ENCODE data around the gene ANKRD63.

ANKRD63 gene

GRCh38 chr15:40312370-40313158 lies 29.7 kb upstream of the ANKRD63 start:
- DNase-seq, result no peak

- no peak for DNase-seq
Observed at GRCh38 chr15:40310993-40311392, 28.1 kb upstream of the ANKRD63 start.

GRCh38 chr15:40310001-40310959 lies 27.4 kb upstream of the ANKRD63 start:
- no peak for DNase-seq

- no peak for DNase-seq
Observed at GRCh38 chr15:40309344-40309862, 26.5 kb upstream of the ANKRD63 start.

DNA sequence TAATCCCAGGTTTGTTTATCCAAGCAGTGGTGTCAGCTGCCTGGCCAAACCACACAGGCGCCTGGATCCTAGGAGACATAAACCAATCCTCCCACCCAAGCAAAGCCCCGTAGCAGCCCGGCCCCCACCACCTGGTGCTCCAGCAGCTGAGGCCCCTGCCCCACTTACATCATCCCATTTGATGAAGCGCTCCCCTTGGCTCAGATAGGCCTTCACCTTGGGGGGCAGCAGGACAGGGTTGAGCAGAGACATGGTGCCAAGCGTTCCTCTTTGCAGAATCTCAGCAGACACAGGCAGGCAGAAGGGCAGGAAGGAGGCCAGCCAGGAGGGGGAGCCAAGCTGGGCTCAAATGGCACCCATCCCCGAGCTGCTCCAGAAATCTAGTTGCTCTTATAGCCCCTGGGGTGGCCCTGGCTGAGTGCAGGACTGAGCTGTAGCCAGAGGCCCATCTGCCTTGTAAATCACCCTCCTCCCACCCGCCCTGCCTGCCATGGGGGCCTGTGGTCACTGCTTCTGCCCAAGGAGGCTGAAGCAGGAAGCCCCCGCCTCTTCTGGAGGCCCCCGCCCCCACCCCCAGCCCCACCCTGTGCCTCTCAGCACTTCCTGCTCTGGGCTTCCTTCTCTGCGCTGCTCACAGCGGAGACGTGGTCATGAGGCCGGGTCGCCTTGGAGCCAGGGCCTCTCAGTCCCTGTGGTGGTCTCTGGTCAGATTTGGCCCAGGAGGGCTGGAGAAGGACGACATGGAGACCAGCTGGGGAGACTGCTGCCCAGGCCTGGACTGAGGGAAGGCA lies 24.8 kb upstream of the ANKRD63 start, which contains the start of gene PLCB2:
Gene PLCB2, minus strand, starts transcription at position 515 of the 791 bp plus-strand sequence. Its CDS starts 263 bp downstream, at position 252.
- no peak for DNase-seq

DNA sequence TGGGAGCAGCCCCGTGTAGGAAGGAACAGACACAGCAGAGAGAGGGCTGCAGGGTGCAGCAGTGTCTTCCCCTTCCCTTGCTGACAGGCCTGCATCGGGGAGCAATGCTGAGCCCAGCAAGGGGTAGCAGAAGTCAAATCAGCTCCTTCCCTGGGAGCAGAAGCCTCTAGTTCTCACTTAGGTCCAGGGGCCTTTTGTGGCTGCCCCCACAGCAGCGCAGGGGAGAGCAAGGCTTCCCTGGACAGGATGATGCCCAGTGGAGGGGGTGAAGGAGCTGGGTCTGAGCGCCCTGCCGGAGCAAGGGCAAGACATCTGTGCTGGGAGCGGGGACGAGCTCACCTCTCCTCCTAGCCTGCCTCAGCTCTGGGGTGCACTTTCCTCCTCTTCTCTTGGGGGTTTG lies 24.0 kb upstream of the ANKRD63 start:
- no peak for DNase-seq

GRCh38 chr15:40306371-40306770 lies 23.5 kb upstream of the ANKRD63 start:
- no peak for DNase-seq

GRCh38 chr15:40305281-40305680 lies 22.4 kb upstream of the ANKRD63 start:
- DNase-seq, result no peak

DNA sequence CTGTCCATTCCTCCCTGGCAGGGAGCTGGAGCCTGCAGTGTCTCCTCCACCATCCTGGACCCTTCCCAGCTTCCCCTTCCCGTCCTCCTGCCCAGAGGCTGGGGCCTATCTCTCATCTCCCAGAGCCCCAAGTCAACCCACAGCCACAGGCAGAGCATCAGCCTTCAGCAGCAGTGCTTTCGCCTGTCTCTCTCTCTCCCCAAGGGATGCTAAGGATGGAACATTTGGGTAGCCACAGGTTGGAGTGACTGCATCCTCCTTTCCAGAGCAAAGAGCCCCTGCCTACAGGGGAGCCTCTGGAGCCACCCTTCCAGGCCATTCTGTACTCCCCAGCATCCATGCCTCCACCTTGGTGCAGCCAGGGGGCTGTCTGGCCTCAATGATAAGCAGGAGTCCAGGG lies 20.7 kb upstream of the ANKRD63 start:
- DNase-seq, result no peak

DNA sequence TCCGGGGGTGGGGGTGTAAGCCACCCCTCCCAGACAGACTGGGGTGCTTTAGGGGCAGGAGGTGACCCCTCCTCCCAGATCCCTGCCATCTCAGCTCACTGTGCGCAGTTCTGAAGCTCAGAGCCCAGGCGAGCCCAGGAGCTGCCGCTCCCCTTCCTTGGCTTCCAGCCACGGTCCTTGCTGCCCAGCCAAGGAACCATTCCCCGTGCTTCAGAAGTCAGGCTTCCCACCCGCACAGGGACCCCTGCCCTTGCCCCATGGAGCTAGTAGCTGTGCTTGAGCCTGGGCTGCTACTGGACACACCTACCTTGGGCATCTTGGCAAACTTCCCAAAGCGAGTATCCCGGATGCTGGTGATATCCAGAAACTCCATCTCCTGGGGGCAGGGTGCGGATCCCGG lies 20.1 kb upstream of the ANKRD63 start:
- no peak for DNase-seq

DNA sequence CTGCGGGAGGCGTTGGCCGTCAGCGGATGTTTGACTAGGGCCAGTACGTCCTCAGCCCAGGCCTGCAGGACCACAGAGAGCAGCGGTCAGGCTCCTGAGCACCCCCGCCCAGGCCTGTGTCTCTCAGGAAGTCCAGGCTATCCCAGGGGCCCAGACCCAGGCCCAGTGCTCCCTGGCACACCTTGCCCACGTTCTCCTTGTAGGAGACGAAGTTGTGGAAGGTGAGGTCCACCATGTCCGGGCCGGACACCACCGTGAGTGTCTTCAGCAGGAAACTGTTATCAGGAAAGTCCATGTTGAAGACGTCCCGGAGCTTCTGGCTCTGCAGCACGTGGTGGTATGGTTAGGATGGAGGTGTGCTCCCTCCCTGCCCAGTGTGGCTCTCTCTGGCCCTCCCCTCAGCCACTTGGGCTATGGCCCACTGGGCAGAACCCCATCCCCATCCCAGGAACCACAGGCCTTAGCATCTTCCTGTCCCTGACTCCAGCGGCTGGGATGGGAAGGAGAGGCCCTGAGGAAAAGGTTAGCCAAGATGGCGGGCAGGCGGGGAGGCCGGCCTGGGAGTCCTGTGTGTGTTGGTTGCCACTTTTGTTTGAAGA lies 19.5 kb upstream of the ANKRD63 start:
- no peak for DNase-seq

DNA sequence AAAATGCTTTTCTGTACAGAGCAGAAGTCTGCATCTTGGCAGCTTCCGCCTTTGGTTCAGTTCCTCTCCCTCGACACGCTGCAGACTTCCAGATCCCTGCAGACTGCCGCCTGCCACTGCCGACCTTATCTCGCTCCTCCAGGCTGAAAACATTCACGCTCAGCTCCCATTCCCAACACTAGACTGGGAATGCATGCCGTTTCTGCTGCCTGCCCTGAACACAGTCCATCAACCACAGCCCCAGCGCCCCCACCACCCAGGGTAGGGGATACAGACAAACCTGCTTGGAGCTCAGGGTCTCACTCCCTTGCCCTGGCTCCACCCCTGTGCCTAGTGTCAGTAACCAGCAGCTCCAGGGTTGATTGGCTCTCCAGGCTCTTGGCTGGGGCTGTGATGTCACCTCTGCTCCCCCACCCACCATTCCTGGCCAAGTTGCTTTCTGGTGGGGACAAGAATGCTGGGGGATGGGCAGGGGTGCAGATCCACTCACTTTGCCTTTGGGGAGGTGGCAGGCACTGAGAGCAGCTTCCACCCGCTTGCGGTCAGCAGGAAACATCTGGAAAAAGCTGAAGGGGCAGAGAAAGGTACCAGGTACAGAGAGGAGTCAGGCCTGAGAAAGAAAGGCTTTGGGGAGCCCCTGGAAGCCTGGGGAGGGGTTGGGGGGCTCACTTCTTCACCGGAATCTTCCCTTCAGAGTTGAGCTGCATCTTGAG lies 18.8 kb upstream of the ANKRD63 start:
- DNase-seq, result no peak

DNA sequence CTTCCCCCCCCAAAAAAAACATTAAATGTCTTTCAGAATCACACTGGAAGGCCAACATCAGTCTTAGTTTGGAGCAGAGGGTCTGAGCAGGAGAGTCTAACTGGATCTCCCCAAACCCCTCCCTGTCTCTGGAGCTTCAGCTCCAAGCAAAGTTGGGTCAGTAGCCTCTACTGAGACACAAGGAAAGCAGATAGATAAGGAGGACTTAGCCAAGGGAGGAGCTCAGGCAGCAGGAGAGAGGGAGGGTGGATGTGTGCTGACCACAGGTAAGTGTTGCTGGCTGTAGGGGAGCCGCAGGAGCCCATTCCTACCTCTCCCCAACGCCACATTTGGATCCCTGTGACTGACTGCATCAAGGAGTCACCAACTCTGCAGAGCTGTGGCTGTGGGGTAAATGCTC lies 17.9 kb upstream of the ANKRD63 start:
- no peak for DNase-seq

DNA sequence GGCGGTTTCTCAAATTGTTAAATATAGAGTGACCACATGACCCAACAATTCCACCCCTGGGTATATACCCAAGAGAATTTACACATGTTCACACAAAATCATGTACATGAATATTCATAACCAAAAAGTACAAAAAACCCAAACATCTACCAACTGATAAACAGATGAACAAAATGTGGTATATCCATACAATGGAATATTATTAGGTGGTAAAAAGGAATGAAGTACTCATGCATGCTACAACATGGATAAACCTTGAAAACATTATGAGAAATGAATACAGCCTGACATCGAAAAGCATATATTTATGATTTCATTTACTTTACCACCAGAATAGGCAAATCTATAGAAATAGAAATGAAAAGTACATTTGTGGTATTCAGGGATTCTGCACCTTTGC lies 17.5 kb upstream of the ANKRD63 start:
- no peak for DNase-seq

DNA sequence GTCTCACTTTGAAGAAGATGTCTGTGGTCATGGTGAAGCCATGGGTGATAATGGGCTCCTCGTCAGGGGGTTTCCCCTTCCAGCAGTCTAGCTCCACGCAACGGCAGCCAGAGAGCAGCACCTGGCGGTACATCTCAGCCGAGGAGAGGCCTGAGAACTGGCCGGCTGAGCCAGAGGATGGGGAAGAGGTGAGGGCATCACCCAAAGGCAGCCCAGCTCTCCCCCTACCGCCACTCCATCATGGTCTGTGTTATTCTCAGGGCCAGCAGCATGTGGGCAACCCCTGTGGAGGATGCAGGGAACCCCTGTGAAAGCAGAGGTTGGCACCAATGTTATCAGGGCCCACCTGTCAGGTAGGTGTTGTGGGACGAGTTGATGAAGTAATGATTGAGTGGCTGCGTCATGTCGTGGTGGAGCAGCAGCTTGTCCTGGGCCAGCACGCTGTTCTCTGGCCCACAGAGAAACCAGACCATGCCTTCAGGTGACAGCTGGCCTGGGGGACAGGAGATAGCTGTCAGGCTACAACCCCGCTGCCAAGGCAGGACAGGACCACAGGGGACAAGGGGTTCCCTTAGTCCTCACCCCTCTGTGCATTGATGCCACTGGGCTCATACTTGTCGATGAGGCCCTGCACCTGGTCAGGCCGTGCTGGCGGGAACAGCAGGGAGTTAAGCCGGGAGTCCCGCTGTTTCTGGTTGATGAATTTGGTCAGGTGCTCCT lies 15.5 kb upstream of the ANKRD63 start:
- DNase-seq, result no peak

DNA sequence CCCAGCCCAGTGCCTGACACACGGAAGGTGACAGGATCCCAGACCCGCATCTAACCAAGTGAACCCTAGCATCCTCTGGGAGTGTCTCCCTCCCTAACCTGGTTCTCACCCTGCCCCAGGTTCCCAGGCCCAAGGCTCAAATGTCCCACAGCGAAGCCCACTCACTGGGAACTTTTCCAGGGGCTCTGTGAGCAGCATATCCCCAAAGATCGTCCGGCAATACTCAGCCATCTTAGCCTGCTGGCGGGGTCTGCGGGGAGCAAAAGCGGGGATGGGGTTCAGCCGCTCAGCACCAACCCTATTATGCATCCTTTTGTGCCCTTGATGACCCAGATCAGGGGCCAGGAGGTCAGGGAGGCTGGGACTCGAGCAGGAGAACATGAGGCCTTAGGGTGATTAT lies 14.5 kb upstream of the ANKRD63 start:
- DNase-seq, result no peak

GRCh38 chr15:40296561-40297230 lies 13.8 kb upstream of the ANKRD63 start:
- DNase-seq, result no peak

GRCh38 chr15:40295877-40296560 lies 13.2 kb upstream of the ANKRD63 start:
- no peak for DNase-seq

- no peak for DNase-seq
Observed at GRCh38 chr15:40295297-40295696, 12.4 kb upstream of the ANKRD63 start.

All from NCI-H187 (cell line).